PC-3 (cell line): ENCODE measurements around the gene GHRL.

Source experiments
- EZH2 ChIP-seq: fragments of 300-600 bp; sonication (generic); IDR thresholded peaks from one replicate; pipeline ENCODE4 v1.6.1; 2017; ENCODE audit warnings: antibody characterized with exemption, mild to moderate bottlenecking, low read length; ENCODE audit not compliant: unreplicated experiment
- EZH2phosphoT487 ChIP-seq: fragments of 300-600 bp; sonication (generic); IDR thresholded peaks from 2 replicates; pipeline ENCODE4 v1.6.1; 2018; ENCODE audit warnings: mild to moderate bottlenecking, antibody characterized with exemption, low read length, borderline replicate concordance
- TF ChIP-seq, protein P1 (sequence below): fragments of 300-600 bp; sonication (generic); conservative IDR thresholded peaks from 2 replicates; pipeline ENCODE4 v1.5.1; 2017; ENCODE audit warnings: antibody characterized with exemption, low read depth, mild to moderate bottlenecking, low read length

- TF ChIP-seq, protein P1, sequence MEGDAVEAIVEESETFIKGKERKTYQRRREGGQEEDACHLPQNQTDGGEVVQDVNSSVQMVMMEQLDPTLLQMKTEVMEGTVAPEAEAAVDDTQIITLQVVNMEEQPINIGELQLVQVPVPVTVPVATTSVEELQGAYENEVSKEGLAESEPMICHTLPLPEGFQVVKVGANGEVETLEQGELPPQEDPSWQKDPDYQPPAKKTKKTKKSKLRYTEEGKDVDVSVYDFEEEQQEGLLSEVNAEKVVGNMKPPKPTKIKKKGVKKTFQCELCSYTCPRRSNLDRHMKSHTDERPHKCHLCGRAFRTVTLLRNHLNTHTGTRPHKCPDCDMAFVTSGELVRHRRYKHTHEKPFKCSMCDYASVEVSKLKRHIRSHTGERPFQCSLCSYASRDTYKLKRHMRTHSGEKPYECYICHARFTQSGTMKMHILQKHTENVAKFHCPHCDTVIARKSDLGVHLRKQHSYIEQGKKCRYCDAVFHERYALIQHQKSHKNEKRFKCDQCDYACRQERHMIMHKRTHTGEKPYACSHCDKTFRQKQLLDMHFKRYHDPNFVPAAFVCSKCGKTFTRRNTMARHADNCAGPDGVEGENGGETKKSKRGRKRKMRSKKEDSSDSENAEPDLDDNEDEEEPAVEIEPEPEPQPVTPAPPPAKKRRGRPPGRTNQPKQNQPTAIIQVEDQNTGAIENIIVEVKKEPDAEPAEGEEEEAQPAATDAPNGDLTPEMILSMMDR, result no peak
- TF ChIP-seq EZH2 (no peak), EZH2phosphoT487 (no peak)
These were observed 22.4 kb upstream of the GHRL start for GRCh38 chr3:10315101-10315500.
